HEK293 (cell line): ENCODE data around the gene HBG2.

Source experiments
- CTCF ChIA-PET: fragments of 350-600 bp; formaldehyde crosslinking; extraction: SDS; loops from one replicate; lab custom pipeline; 2021; ENCODE audit warnings: antibody characterized with exemption; lab: Yijun Ruan, JAX
- POLR2A ChIA-PET: fragments of 300-600 bp; formaldehyde crosslinking; extraction: SDS; loops from one replicate; lab custom pipeline; 2020; ENCODE audit warnings: antibody characterized with exemption, inconsistent platforms; lab: Yijun Ruan, JAX
- H3K27ac ChIP-seq: fragments of 200-500 bp; sonication (Bioruptor generic); 2 replicates; pipeline ENCODE4 v1.5.1; 2014; ENCODE audit warnings: low read depth, low read length, control low read depth, inconsistent platforms; ENCODE audit errors: extremely low read depth
- H3K36me3 ChIP-seq, 2 experiments: fragments of 200-500 bp in 1 of 2; sonication (Bioruptor generic) in 1 of 2; 1 replicate in 1 of 2; 2 replicates in 1 of 2; pipeline ENCODE4 v1.5.1; 2014 to 2017; ENCODE audit warnings: inconsistent platforms in 2 of 2, low read length in 2 of 2; ENCODE audit not compliant: control insufficient read depth in 2 of 2, insufficient read depth in 1 of 2
- H3K4me1 ChIP-seq: fragments of 200-500 bp; sonication (Bioruptor generic); 2 replicates; pipeline ENCODE4 v1.5.1; 2014; ENCODE audit warnings: mild to moderate bottlenecking, low read length, inconsistent platforms; ENCODE audit not compliant: control insufficient read depth, insufficient read depth
- H3K4me3 ChIP-seq: 2 replicates; pipeline ENCODE4 v1.5.1; 2011; ENCODE audit warnings: low read depth, mild to moderate bottlenecking, control low read depth, low read length, moderate library complexity
- H3K9me3 ChIP-seq: fragments of 200-500 bp; sonication (Bioruptor generic); 2 replicates; pipeline ENCODE4 v1.5.1; 2014; ENCODE audit warnings: low read depth, low read length, inconsistent platforms; ENCODE audit not compliant: control insufficient read depth, insufficient read depth
- KLF1 ChIP-seq: fragments of 450-650 bp; formaldehyde crosslinking; IDR thresholded peaks from 2 replicates; pipeline ENCODE4 v1.5.1; 2016; ENCODE audit warnings: missing biosample characterization, missing genetic modification characterization
- RBAK ChIP-seq: fragments of 450-650 bp; formaldehyde crosslinking; IDR thresholded peaks from 2 replicates; pipeline ENCODE4 v1.5.1; 2016; ENCODE audit warnings: missing biosample characterization, missing genetic modification characterization
- SALL2 ChIP-seq: fragments of 450-650 bp; formaldehyde crosslinking; IDR thresholded peaks from 2 replicates; pipeline ENCODE4 v1.5.0; 2017; ENCODE audit warnings: missing biosample characterization, mild to moderate bottlenecking, missing genetic modification characterization, borderline replicate concordance
- SP7 ChIP-seq: fragments of 450-650 bp; formaldehyde crosslinking; IDR thresholded peaks from 2 replicates; pipeline ENCODE4 v1.5.1; 2016; ENCODE audit warnings: missing biosample characterization, missing genetic modification characterization
- TCF7L2 ChIP-seq: IDR thresholded peaks from 2 replicates; pipeline ENCODE4 v1.6.1; 2011; ENCODE audit warnings: low read depth, mild to moderate bottlenecking, inconsistent platforms, low read length, moderate library complexity, borderline replicate concordance
- ZBTB8A ChIP-seq: fragments of 450-650 bp; formaldehyde crosslinking; IDR thresholded peaks from 2 replicates; pipeline ENCODE4 v1.5.1; 2016; ENCODE audit warnings: missing biosample characterization, missing genetic modification characterization
- ZFP41 ChIP-seq: fragments of 450-650 bp; formaldehyde crosslinking; IDR thresholded peaks from 2 replicates; pipeline ENCODE4 v1.5.1; 2016; ENCODE audit warnings: missing biosample characterization, missing genetic modification characterization, borderline replicate concordance
- ZNF335 ChIP-seq: fragments of 450-650 bp; formaldehyde crosslinking; conservative IDR thresholded peaks from 2 replicates; pipeline ENCODE4 v1.5.1; 2016; ENCODE audit warnings: missing biosample characterization, missing genetic modification characterization
- ZNF37A ChIP-seq: fragments of 450-650 bp; IDR thresholded peaks from 2 replicates; pipeline ENCODE4 v1.5.1; 2018; ENCODE audit warnings: missing biosample characterization, missing genetic modification characterization
- ZNF423 ChIP-seq: fragments of 450-650 bp; formaldehyde crosslinking; IDR thresholded peaks from 2 replicates; pipeline ENCODE4 v1.5.1; 2016; ENCODE audit warnings: missing biosample characterization, missing genetic modification characterization
- ZNF473 ChIP-seq: fragments of 450-650 bp; formaldehyde crosslinking; IDR thresholded peaks from 2 replicates; pipeline ENCODE4 v1.5.1; 2017; ENCODE audit warnings: missing biosample characterization, missing genetic modification characterization
- ZNF549 ChIP-seq: fragments of 450-650 bp; IDR thresholded peaks from 2 replicates; pipeline ENCODE4 v1.5.1; 2018; ENCODE audit warnings: missing biosample characterization, missing genetic modification characterization, mild to moderate bottlenecking, inconsistent platforms, moderate library complexity
- ZNF600 ChIP-seq: fragments of 450-650 bp; formaldehyde crosslinking; IDR thresholded peaks from 2 replicates; pipeline ENCODE4 v1.5.1; 2016; ENCODE audit warnings: missing biosample characterization, missing genetic modification characterization
- ZNF677 ChIP-seq: fragments of 450-650 bp; IDR thresholded peaks from 2 replicates; pipeline ENCODE4 v1.5.0; 2018; ENCODE audit warnings: missing biosample characterization, mild to moderate bottlenecking, missing genetic modification characterization, moderate library complexity
- ZNF837 ChIP-seq: fragments of 450-650 bp; formaldehyde crosslinking; IDR thresholded peaks from 2 replicates; pipeline ENCODE4 v1.5.1; 2016; ENCODE audit warnings: missing biosample characterization, missing genetic modification characterization
- TF ChIP-seq, protein P1 (sequence below): fragments of 450-650 bp; formaldehyde crosslinking; IDR thresholded peaks from 2 replicates; pipeline ENCODE4 v1.5.1; 2016; ENCODE audit warnings: missing biosample characterization, missing genetic modification characterization, low read depth
- TF ChIP-seq, protein P2 (sequence below): fragments of 450-650 bp; formaldehyde crosslinking; IDR thresholded peaks from 2 replicates; pipeline ENCODE4 v1.5.1; 2016; ENCODE audit warnings: missing biosample characterization, missing genetic modification characterization
- TF ChIP-seq, protein P3 (sequence below): fragments of 450-650 bp; formaldehyde crosslinking; IDR thresholded peaks from 2 replicates; pipeline ENCODE4 v1.5.1; 2016; ENCODE audit warnings: missing biosample characterization, missing genetic modification characterization

The HBG2 gene

DNA sequence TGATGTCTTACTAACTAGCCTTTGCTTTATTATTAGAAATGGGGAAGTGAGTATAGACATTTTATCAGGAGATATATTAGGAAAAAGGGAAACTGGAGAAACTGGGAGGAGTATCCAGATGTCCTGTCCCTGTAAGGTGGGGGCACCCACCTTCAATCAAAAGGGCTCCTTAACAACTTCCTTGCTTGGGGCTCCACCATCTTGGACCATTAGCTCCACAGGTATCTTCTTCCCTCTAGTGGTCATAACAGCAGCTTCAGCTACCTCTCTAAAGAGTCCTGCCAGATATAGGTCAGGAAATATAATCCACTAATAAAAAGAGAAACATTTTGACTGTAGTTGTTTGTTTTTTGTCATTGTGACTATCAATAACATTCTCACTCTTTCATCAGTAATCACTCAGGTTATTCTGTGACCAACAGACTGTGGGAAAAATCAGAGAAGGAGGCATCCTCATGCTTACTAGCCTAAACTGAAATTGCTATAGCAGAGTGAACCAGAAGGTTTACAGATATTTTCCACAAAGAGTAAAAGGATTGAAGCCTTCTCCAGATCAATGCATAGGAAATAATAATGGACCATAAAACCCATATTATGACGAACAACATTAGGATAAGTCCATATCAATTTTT, 36.7 kb upstream of the HBG2 start:
- ChIA-PET POLR2A (no interaction called here), CTCF (interaction anchor here (0.7 to 2.9 kb wide), 9 partner anchors 16 to 654 kb away, joined by 3 to 12 read pairs (median 3); partner anchors contain the start of gene OR51D1)
- no peaks in the 10 kb centered on the region for H3K9me3 ChIP-seq
- H3K36me3 ChIP-seq: no peaks in the 10 kb centered on the region
- H3K27ac ChIP-seq: no peak overlapping the region
- no peaks in the 10 kb centered on the region for H3K4me1 ChIP-seq
- TF ChIP-seq, protein P1, sequence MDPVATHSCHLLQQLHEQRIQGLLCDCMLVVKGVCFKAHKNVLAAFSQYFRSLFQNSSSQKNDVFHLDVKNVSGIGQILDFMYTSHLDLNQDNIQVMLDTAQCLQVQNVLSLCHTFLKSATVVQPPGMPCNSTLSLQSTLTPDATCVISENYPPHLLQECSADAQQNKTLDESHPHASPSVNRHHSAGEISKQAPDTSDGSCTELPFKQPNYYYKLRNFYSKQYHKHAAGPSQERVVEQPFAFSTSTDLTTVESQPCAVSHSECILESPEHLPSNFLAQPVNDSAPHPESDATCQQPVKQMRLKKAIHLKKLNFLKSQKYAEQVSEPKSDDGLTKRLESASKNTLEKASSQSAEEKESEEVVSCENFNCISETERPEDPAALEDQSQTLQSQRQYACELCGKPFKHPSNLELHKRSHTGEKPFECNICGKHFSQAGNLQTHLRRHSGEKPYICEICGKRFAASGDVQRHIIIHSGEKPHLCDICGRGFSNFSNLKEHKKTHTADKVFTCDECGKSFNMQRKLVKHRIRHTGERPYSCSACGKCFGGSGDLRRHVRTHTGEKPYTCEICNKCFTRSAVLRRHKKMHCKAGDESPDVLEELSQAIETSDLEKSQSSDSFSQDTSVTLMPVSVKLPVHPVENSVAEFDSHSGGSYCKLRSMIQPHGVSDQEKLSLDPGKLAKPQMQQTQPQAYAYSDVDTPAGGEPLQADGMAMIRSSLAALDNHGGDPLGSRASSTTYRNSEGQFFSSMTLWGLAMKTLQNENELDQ: no peak
- TF ChIP-seq ZNF837 (no peak), ZNF37A (tag by site-specific recombination) (no peak), ZNF549 (no peak), SALL2 (no peak)
- TF ChIP-seq, protein P2, sequence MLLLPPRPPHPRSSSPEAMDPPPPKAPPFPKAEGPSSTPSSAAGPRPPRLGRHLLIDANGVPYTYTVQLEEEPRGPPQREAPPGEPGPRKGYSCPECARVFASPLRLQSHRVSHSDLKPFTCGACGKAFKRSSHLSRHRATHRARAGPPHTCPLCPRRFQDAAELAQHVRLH: no peak
- TF ChIP-seq, all 188 proteins: peak for 0
- no peak overlapping the region for H3K4me3 ChIP-seq

DNA sequence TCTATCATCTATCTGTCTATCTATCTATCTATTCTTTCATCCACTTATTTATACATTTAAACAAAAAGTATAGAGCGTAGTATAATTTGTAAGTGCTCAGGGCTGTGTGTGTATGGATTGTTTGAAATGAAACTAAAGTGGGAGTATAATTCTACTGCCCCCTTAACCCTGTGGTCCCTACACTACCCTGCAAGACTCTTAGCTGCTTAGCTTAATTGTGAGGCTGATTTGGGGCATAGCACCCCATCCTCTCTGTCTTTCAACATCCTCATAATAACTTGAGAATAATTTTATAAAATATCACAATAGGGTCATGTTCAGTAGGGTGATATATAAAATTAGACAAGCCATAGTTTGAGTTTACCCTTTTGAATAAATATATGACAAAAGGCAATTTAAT, 35.5 kb upstream of the HBG2 start:
- Histone ChIP-seq H3K36me3 (no peaks in the 10 kb centered on the region), H3K27ac (no peak overlapping the region), H3K4me3 (no peak overlapping the region), H3K9me3 (no peaks in the 10 kb centered on the region), H3K4me1 (no peaks in the 10 kb centered on the region)
- TF ChIP-seq ZNF677 (tag by site-specific recombination): no peak
- no peak for TF ChIP-seq ZFP41 (tag by site-specific recombination)
- TF ChIP-seq SP7 (tag by site-specific recombination): no peak
- TF ChIP-seq, protein P3, sequence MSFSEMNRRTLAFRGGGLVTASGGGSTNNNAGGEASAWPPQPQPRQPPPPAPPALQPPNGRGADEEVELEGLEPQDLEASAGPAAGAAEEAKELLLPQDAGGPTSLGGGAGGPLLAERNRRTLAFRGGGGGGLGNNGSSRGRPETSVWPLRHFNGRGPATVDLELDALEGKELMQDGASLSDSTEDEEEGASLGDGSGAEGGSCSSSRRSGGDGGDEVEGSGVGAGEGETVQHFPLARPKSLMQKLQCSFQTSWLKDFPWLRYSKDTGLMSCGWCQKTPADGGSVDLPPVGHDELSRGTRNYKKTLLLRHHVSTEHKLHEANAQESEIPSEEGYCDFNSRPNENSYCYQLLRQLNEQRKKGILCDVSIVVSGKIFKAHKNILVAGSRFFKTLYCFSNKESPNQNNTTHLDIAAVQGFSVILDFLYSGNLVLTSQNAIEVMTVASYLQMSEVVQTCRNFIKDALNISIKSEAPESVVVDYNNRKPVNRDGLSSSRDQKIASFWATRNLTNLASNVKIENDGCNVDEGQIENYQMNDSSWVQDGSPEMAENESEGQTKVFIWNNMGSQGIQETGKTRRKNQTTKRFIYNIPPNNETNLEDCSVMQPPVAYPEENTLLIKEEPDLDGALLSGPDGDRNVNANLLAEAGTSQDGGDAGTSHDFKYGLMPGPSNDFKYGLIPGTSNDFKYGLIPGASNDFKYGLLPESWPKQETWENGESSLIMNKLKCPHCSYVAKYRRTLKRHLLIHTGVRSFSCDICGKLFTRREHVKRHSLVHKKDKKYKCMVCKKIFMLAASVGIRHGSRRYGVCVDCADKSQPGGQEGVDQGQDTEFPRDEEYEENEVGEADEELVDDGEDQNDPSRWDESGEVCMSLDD (tag by site-specific recombination): no peak
- no peak for TF ChIP-seq ZNF335 (tag by site-specific recombination)
- TF ChIP-seq ZNF423 (tag by site-specific recombination): no peak
- TF ChIP-seq ZNF473 (tag by site-specific recombination): no peak
- ChIA-PET CTCF (interaction anchor here (1.1 to 2.9 kb wide), 6 partner anchors 30 to 653 kb away, joined by 3 to 12 read pairs (median 4); partner anchors contain the start of gene OR51D1), POLR2A (interaction anchor here (0.6 kb wide), 1 partner anchor 85 kb away, joined by 3 read pairs; no protein-coding TSS in a partner anchor)

DNA sequence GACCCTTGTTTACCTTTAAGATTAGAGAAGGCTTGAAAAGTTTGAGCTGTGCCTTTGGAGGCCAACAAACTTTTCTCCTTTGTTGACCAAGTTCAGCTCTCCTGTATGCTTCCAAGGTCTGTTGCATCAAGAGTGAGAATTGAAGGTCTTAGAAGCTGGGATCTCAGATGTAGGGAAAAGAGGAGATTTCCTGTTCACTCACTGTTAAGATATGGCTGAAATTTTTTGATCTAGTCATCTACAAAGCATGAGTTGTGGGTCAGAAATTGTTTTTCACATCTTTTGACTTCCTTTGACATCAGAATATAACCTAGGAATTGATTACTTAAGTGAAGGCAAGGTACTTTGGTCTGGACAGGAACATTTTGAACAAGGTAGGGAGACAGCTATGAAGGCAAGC, 35.1 kb upstream of the HBG2 start:
- CTCF ChIA-PET: interaction anchor here (1.1 to 2.9 kb wide), 2 partner anchors 86 to 92 kb away, joined by 3 to 12 read pairs; no protein-coding TSS in a partner anchor
- H3K4me1 ChIP-seq: no peaks in the 10 kb centered on the region
- H3K27ac ChIP-seq: no peak overlapping the region
- H3K4me3 ChIP-seq: no peak overlapping the region
- POLR2A ChIA-PET: no interaction called here
- TF ChIP-seq KLF1 (tag by site-specific recombination): no peak
- TF ChIP-seq ZFP41 (tag by site-specific recombination): no peak
- TF ChIP-seq ZNF600 (tag by site-specific recombination): no peak
- TF ChIP-seq RBAK (tag by site-specific recombination): no peak
- TF ChIP-seq ZBTB8A (tag by site-specific recombination): no peak
- TF ChIP-seq TCF7L2: no peak
- H3K9me3 ChIP-seq: no peaks in the 10 kb centered on the region
- H3K36me3 ChIP-seq: no peaks in the 10 kb centered on the region
